Stromal cell of bone marrow (primary cell): ENCODE measurements around the gene HYAL1.
A peak's percentile ranks its signal among the peaks of the same experiment; 100 is the strongest.
"Not testable (repeated sequence)": the region's sequence is repeated elsewhere in the genome, so short reads cannot be mapped to it uniquely, and the experiment has no call there.

Experiments
- DNase-seq: peaks from one replicate; pipeline ENCODE4 v3.0.0-alpha.2; 2012; ENCODE audit warnings: low read depth

HYAL1 gene

GRCh38 chr3:50272911-50273688 lies 30.3 kb downstream of the HYAL1 start:
- peak; percentile 37 for DNase-seq

- DNase-seq, result not testable (repeated sequence)
Observed at GRCh38 chr3:50272538-50272910, 30.9 kb downstream of the HYAL1 start.

- DNase-seq, result no peak
Observed at GRCh38 chr3:50271314-50271936, 31.9 kb downstream of the HYAL1 start.

GRCh38 chr3:50270422-50271224 lies 32.8 kb downstream of the HYAL1 start:
- no peak for DNase-seq

GRCh38 chr3:50269977-50270413 lies 33.4 kb downstream of the HYAL1 start:
- DNase-seq, result no peak

- DNase-seq, result no peak
Observed at GRCh38 chr3:50269460-50269859, 33.9 kb downstream of the HYAL1 start.

GRCh38 chr3:50268703-50269451 lies 34.5 kb downstream of the HYAL1 start, which contains the start of gene SEMA3B:
SEMA3B (plus strand) TSS chr3:50269147; CDS start chr3:50269241, 94 bp downstream.
- DNase-seq, result no peak

GRCh38 chr3:50268276-50268675 lies 35.1 kb downstream of the HYAL1 start:
- no peak for DNase-seq

GRCh38 chr3:50267280-50267913 lies 36.0 kb downstream of the HYAL1 start:
- no peak for DNase-seq

GRCh38 chr3:50266836-50267235 lies 36.5 kb downstream of the HYAL1 start:
- DNase-seq, result no peak

- DNase-seq, result no peak
Observed at GRCh38 chr3:50266017-50266416, 37.4 kb downstream of the HYAL1 start.

GRCh38 chr3:50265571-50265970 lies 37.8 kb downstream of the HYAL1 start:
- no peak for DNase-seq

- DNase-seq, result no peak
Observed at GRCh38 chr3:50264964-50265485, 38.3 kb downstream of the HYAL1 start.

- DNase-seq, result peak; percentile 74
Observed at GRCh38 chr3:50264383-50264963, 38.9 kb downstream of the HYAL1 start.

GRCh38 chr3:50263478-50264382 lies 39.6 kb downstream of the HYAL1 start:
- DNase-seq, result no peak

- DNase-seq, result no peak
Observed at GRCh38 chr3:50262778-50263177, 40.6 kb downstream of the HYAL1 start.

GRCh38 chr3:50262200-50262599 lies 41.2 kb downstream of the HYAL1 start:
- not testable (repeated sequence) for DNase-seq

- DNase-seq, result no peak
Observed at GRCh38 chr3:50261505-50261904, 41.9 kb downstream of the HYAL1 start.

- DNase-seq, result no peak
Observed at GRCh38 chr3:50260942-50261441, 42.4 kb downstream of the HYAL1 start.
